GM12872 (cell line): Measurements from ENCODE around the gene GLI3.

Experiments used
- CTCF ChIP-seq: IDR thresholded peaks from 3 replicates; pipeline ENCODE4 v1.5.1; 2011; ENCODE audit warnings: low read depth, mild to moderate bottlenecking, low read length, moderate library complexity; ENCODE audit not compliant: insufficient read depth

The GLI3 gene

GRCh38 chr7:42065942-42066341, 171.1 kb downstream of the GLI3 start:
- no peak for TF ChIP-seq CTCF

- no peak for TF ChIP-seq CTCF
Observed at GRCh38 chr7:42065015-42065414, 172.0 kb downstream of the GLI3 start.

GRCh38 chr7:42064534-42064933, 172.5 kb downstream of the GLI3 start:
- no peak for TF ChIP-seq CTCF

- no peak for TF ChIP-seq CTCF
Observed at GRCh38 chr7:42059275-42059674, 177.7 kb downstream of the GLI3 start.

- TF ChIP-seq CTCF = no peak
Observed at GRCh38 chr7:42057331-42057730, 179.7 kb downstream of the GLI3 start.

- TF ChIP-seq CTCF = no peak
Observed at GRCh38 chr7:42055171-42055570, 181.8 kb downstream of the GLI3 start.

GRCh38 chr7:42053834-42054233, 183.2 kb downstream of the GLI3 start:
- no peak for TF ChIP-seq CTCF

- no peak for TF ChIP-seq CTCF
Observed at GRCh38 chr7:42049761-42050160, 187.2 kb downstream of the GLI3 start.
